Epithelial cell of esophagus (primary cell): ENCODE measurements around the gene PLEKHH2.

ENCODE experiments used
- DNase-seq: peaks from one replicate; pipeline ENCODE4 v3.0.0; 2010; ENCODE audit warnings: low read depth
- H3K4me3 ChIP-seq: 2 replicates; pipeline ENCODE4 v1.5.1; 2011; ENCODE audit warnings: mild to moderate bottlenecking, low read length, control low read depth
- TF ChIP-seq, protein P1 (sequence below): IDR thresholded peaks from 2 replicates; pipeline ENCODE4 v1.5.1; 2011; ENCODE audit warnings: low read depth, mild to moderate bottlenecking, low read length, control low read depth, inconsistent platforms; ENCODE audit not compliant: insufficient read depth; ENCODE audit errors: missing control alignments

Gene PLEKHH2

DNA sequence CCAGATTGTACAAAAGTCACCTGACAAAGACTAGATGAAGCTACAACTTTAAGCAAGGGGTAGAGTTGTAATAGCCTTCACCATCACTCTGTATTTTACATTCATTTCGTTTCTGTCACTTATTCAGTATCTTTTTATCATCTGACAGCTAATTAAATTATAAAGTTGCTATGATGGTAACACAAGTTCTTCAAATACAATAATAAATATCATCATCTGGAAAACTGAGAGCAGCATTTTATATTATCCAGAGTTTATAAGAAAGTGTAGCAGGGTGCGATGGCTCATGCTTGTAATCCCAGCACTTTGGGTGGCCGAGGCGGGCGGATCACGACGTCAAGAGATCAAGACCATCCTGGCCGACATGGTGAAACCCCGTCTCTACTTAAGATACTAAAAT lies 157.9 kb downstream of the PLEKHH2 start:
- TF ChIP-seq, protein P1, sequence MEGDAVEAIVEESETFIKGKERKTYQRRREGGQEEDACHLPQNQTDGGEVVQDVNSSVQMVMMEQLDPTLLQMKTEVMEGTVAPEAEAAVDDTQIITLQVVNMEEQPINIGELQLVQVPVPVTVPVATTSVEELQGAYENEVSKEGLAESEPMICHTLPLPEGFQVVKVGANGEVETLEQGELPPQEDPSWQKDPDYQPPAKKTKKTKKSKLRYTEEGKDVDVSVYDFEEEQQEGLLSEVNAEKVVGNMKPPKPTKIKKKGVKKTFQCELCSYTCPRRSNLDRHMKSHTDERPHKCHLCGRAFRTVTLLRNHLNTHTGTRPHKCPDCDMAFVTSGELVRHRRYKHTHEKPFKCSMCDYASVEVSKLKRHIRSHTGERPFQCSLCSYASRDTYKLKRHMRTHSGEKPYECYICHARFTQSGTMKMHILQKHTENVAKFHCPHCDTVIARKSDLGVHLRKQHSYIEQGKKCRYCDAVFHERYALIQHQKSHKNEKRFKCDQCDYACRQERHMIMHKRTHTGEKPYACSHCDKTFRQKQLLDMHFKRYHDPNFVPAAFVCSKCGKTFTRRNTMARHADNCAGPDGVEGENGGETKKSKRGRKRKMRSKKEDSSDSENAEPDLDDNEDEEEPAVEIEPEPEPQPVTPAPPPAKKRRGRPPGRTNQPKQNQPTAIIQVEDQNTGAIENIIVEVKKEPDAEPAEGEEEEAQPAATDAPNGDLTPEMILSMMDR: no peak
- no peak for DNase-seq
- H3K4me3 ChIP-seq: no peak overlapping the region

DNA sequence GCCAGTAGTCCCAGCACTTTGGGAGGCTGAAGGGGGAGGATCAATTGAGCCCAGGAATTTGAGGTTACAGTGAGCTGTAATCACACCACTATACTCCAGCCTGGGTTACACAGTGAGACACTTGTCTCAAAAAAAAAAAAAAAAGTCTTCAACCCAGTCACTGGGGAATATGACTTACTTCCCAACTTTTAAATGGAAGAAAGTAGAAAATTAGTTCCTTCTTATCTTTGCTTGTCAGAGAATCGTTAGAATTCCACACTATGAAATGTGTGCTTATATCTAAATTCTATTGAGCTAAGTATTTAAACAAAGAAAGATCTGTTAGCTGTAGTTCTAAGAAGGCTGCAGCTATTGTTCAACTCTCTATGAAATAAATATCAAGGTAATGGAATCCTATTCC lies 159.1 kb downstream of the PLEKHH2 start:
- no peak overlapping the region for H3K4me3 ChIP-seq
- no peak for DNase-seq
- TF ChIP-seq, protein P1: no peak

GRCh38 chr2:43798300-43798699 lies 161.2 kb downstream of the PLEKHH2 start:
- no peak overlapping the region for H3K4me3 ChIP-seq
- TF ChIP-seq, protein P1: peak; percentile 12
- no peak for DNase-seq

GRCh38 chr2:43800894-43801293 lies 163.8 kb downstream of the PLEKHH2 start:
- H3K4me3 ChIP-seq: no peak overlapping the region
- TF ChIP-seq, protein P1: no peak
- no peak for DNase-seq

DNA sequence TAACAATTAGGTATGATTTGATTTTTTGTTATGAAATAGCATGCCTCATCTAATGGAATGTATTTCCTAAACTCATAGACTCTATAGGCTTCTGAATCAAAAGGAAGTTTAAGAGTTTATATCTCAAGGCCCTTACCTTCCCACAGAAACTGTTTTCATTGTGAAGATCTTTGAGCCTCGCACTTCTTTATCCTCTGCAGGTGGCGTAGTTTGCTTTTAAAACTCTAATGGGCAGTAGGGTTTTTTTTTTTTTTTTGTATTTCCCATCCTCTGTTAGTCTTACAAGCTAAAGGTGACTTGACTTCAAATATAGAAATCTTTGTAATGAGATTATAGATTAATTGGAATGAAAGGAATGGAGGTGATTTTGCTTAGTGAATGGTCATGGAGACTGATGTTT lies 165.1 kb downstream of the PLEKHH2 start:
- TF ChIP-seq, protein P1: no peak
- peak; percentile 3 for DNase-seq
- H3K4me3 ChIP-seq: no peak overlapping the region

GRCh38 chr2:43803113-43803512 lies 166.1 kb downstream of the PLEKHH2 start:
- H3K4me3 ChIP-seq: no peak overlapping the region
- DNase-seq: peak; percentile 41
- TF ChIP-seq, protein P1: no peak

DNA sequence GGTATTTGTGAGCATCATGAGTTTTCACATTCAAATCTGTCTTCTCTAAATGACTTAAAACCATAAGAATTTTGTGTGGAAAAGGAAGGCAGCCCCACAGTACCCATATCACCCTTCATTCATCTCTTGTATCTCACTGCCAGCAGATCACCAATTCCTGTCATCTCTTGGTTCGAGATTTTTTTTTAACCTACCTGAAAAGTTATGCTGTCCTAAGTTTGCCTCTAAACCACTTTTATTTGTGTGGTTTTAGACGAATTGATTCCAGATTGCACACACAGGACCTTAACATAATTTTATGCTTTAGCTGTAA lies 169.6 kb downstream of the PLEKHH2 start:
- no peak overlapping the region for H3K4me3 ChIP-seq
- DNase-seq: no peak
- TF ChIP-seq, protein P1: no peak
